Measurements from ENCODE around the gene PRMT2.
"Not testable (repeated sequence)": the region's sequence is repeated elsewhere in the genome, so short reads cannot be mapped to it uniquely, and the experiment has no call there.

The PRMT2 gene

DNA sequence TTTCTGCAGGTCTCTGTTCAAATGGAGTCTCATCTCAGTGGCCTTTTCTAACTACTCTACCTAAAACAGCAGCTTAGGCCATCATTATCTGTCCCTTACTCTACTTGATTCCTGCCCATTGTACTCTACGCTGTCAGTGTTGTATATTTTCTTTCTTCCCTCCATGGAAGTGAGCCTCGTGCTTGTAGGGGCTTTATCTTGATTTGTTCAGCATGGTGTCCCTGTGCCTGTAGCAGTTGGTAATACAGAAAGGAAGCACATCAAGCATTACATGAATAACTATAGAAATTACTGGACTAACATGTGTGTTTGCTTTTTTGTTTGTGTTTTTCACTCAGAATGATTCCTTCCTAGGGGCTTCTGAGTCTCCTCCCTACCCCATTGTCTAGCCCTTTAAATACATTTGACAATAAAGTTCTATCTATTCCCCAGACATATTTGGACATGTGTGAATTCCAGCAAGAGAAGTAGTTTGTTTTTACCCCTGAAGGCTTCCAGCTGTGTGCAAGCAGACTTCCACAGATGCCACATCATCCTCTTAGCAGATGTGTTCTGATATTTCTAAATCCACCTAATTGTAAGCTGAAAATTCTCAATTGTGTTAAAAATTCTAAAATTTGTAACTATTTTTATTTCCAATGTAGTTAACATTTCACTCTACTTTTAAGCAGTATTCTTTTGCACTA, 40.3 kb downstream of the PRMT2 start:
- DNase-seq = no peak

DNA sequence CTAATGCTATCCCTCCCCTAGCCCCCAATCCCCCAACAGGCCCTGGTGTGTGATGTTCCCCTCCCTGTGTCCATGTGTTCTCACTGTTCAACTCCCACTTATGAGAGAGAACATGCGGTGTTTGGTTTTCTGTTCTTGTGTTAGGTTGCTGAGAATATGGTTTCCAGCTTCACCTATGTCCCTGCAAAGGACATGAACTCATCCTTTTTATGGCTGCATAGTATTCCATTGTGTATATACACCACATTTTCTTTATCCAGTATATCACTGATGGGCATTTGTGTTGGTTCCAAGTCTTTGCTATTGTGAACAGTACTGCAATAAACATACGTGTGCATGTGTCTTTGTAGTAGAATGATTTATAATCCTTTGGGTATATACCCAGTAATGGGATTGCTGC, 41.1 kb downstream of the PRMT2 start:
- DNase-seq = not testable (repeated sequence)

DNA sequence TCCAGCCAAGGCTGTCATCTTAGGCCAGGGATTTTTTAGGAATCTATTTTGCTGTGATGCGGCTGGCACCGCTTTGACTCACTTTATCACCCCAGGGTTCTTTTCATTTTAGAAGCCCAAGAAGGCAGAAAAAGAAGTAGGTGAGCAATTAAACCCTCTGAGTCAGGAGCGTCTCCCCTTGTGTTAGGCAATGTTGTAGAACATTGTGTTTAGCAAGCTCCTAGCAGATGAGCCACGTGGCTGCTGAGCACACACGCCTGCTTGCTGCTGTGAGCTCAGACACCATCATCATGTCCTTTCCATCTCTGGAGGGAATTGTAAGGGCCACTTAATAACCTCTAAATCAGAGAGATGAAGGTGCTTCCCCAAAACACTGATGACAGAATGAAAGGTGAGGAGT, 46.1 kb downstream of the PRMT2 start:
- not testable (repeated sequence) for DNase-seq

DNA sequence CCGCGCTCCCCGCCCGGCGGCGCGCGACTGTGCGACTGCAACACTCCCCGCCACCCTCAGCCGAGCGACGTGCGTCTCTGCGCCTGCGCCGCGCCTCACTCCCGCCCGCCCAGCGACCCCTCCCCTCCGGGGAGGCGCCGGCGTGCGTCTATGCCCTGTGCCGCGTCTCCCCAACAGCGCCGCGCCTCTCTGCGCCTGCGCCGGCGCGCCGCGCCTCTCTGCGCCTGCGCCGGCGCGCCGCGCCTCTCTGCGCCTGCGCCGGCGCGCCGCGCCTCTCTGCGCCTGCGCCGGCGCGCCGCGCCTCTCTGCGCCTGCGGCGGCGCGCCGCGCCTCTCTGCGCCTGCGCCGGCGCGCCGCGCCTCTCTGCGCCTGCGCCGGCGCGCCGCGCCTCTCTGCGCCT, 63.2 kb downstream of the PRMT2 start:
- DNase-seq = not testable (repeated sequence)

DNA sequence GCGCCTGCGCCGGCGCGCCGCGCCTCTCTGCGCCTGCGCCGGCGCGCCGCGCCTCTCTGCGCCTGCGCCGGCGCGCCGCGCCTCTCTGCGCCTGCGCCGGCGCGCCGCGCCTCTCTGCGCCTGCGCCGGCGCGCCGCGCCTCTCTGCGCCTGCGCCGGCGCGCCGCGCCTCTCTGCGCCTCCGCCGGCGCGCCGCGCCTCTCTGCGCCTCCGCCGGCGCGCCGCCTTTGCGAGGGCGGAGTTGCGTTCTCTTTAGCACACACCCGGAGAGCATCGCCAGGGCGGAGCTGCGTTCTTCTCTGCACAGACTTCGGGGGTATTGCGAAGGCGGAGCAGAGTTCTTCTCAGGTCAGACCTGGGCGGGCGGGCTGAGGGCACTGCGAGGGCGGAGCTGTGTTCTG, 63.6 kb downstream of the PRMT2 start:
- DNase-seq = not testable (repeated sequence)

Data from activated effector memory CD4-positive, alpha-beta T cell treated with anti-CD3 and anti-CD28 coated beads, Interleukin-2, amount 50 U/mL, for 16 hours (primary cell).